WERI-Rb-1 (cell line): ENCODE data around the gene SRPK3.
"Not testable (repeated sequence)": the region's sequence is repeated elsewhere in the genome, so short reads cannot be mapped to it uniquely, and the experiment has no call there.

Experiments used
- DNase-seq: peaks from one replicate; pipeline ENCODE4 v3.0.0-alpha.2; 2020
- H3K27ac ChIP-seq: fragments of 250-450 bp; sonication (Bioruptor Pico); 2 replicates; pipeline ENCODE4 v1.5.1; 2020; ENCODE audit warnings: mild to moderate bottlenecking, moderate library complexity
- H3K27me3 ChIP-seq: fragments of 250-450 bp; sonication (Bioruptor Pico); 2 replicates; pipeline ENCODE4 v1.5.1; 2021; ENCODE audit warnings: mild to moderate bottlenecking, low read depth, moderate library complexity; ENCODE audit not compliant: insufficient read depth, severe bottlenecking
- H3K36me3 ChIP-seq: fragments of 250-450 bp; sonication (Bioruptor Pico); 2 replicates; pipeline ENCODE4 v1.5.1; 2020; ENCODE audit warnings: mild to moderate bottlenecking, moderate library complexity
- H3K4me3 ChIP-seq: 2 replicates; pipeline ENCODE4 v1.5.1; 2011; ENCODE audit warnings: low read depth, mild to moderate bottlenecking, control low read depth, low read length
- H3K9me3 ChIP-seq: fragments of 250-450 bp; sonication (Bioruptor Pico); 2 replicates; pipeline ENCODE4 v1.5.1; 2021; ENCODE audit warnings: mild to moderate bottlenecking, moderate library complexity; ENCODE audit not compliant: severe bottlenecking
- TF ChIP-seq, protein P1 (sequence below): IDR thresholded peaks from 2 replicates; pipeline ENCODE4 v1.5.1; 2011; ENCODE audit warnings: low read depth, mild to moderate bottlenecking, control low read depth, inconsistent platforms, low read length

Gene SRPK3

DNA sequence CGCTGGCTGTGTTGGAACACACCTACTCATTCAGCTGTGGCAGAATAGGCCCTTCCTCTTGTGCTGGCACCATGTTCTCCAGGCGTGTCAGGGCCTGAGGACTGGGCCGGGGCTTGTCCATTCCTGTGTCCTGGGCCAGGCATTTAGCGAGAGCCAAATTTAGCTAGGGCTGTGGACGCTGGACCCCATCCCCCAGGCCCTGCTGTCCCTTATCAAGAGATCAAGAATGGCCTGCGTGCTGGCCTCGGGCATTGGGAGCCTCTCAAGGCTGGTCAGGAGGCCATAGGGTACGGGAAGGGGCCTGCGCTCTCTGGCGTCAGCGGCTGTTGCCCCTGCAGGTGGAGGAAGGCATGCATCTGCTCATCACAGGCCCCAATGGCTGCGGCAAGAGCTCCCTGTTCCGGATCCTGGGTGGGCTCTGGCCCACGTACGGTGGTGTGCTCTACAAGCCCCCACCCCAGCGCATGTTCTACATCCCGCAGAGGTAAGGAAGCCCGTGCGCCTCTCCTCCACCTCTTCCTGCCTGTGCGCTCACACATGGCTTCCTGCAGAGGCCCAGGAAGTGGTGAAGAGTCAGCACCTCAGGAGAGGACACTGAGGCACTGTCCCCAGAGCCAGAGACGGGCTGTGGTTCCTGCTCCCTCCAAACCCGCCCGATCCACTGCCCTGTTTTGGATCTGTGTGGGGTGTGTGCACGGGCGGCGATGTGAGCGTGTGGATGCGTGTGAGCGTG lies 40.9 kb upstream of the SRPK3 start:
- DNase-seq: no peak
- Histone ChIP-seq H3K36me3 (peaks cover 10% of the 10 kb centered on the region), H3K4me3 (no peak overlapping the region), H3K9me3 (no peaks in the 10 kb centered on the region), H3K27ac (no peak overlapping the region), H3K27me3 (peaks cover 5% of the 10 kb centered on the region)
- TF ChIP-seq, protein P1, sequence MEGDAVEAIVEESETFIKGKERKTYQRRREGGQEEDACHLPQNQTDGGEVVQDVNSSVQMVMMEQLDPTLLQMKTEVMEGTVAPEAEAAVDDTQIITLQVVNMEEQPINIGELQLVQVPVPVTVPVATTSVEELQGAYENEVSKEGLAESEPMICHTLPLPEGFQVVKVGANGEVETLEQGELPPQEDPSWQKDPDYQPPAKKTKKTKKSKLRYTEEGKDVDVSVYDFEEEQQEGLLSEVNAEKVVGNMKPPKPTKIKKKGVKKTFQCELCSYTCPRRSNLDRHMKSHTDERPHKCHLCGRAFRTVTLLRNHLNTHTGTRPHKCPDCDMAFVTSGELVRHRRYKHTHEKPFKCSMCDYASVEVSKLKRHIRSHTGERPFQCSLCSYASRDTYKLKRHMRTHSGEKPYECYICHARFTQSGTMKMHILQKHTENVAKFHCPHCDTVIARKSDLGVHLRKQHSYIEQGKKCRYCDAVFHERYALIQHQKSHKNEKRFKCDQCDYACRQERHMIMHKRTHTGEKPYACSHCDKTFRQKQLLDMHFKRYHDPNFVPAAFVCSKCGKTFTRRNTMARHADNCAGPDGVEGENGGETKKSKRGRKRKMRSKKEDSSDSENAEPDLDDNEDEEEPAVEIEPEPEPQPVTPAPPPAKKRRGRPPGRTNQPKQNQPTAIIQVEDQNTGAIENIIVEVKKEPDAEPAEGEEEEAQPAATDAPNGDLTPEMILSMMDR: no peak

DNA sequence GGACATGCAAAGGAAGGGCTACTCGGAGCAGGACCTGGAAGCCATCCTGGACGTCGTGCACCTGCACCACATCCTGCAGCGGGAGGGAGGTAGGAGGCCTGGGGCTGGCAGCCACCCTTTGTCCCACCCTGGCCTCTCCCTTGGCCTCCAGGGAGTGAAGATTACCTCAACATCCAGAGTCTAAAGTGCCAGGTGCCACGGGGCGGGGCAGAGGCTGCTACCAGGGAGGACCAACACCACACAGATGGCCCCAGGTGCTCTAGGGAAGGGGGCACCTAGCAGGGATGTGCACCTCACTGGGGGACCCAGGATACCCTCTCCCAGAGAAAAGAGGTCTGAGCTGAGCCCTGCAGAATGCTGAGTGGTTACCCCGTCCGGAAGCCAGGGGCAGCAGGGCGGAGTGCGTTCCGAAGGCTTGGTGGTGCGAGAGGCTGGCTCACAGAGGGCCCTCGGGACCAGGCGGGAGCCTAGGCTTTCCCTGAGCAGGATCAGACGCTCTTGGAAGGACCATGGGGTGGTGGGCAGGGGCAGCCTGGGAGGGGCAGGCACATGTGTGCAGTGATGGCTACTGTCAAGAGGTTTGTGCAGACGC lies 40.1 kb upstream of the SRPK3 start:
- peaks cover 5% of the 10 kb centered on the region for H3K27me3 ChIP-seq
- DNase-seq: no peak
- TF ChIP-seq, protein P1: no peak
- H3K9me3 ChIP-seq: no peaks in the 10 kb centered on the region
- H3K36me3 ChIP-seq: peaks cover 10% of the 10 kb centered on the region
- H3K4me3 ChIP-seq: no peak overlapping the region
- no peak overlapping the region for H3K27ac ChIP-seq

DNA sequence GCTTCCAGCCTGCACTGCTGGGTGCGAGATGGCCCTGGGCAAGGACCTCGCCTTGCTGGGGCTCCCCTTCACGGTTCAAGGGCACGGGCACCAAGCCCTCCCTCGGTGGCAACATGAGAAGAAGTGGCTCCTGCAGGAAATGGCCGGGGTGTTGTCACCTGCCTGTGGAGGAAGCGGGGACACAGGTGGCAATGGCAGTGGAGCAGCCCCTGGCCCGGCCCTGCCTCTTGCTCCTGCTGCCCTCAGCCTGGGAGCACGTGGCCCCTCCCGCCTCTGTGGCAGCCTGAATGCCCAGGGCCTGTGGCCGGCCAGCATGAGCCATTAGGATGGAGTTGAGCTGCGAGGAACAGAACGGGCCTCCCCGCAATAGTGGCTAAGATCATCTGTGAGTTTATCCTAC lies 39.4 kb upstream of the SRPK3 start:
- peaks cover 5% of the 10 kb centered on the region for H3K27me3 ChIP-seq
- peaks cover 10% of the 10 kb centered on the region for H3K36me3 ChIP-seq
- H3K27ac ChIP-seq: no peak overlapping the region
- H3K9me3 ChIP-seq: no peaks in the 10 kb centered on the region
- no peak overlapping the region for H3K4me3 ChIP-seq
- TF ChIP-seq, protein P1: no peak
- DNase-seq: no peak

DNA sequence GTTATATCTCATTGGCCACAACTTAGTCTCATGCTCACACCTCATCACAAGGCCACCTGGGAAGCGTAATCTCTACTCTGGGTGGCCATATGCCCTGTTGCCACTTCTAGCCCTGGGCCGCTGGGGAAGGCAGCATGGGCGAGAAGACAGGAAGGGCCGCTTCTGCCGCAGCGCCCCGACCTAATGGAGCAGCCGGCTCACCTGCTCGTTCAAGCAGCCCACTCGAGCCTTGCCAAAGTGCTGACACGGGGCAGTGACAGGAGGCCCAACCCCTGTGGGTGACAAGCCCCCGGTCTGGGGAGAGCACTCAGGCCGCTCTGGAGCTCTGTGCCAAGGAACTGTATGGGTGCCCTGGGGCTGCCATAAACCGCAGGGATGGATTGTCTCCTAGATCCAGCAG lies 38.7 kb upstream of the SRPK3 start:
- not testable (repeated sequence) for H3K4me3 ChIP-seq, H3K36me3 ChIP-seq, H3K27ac ChIP-seq, H3K27me3 ChIP-seq, DNase-seq, H3K9me3 ChIP-seq

DNA sequence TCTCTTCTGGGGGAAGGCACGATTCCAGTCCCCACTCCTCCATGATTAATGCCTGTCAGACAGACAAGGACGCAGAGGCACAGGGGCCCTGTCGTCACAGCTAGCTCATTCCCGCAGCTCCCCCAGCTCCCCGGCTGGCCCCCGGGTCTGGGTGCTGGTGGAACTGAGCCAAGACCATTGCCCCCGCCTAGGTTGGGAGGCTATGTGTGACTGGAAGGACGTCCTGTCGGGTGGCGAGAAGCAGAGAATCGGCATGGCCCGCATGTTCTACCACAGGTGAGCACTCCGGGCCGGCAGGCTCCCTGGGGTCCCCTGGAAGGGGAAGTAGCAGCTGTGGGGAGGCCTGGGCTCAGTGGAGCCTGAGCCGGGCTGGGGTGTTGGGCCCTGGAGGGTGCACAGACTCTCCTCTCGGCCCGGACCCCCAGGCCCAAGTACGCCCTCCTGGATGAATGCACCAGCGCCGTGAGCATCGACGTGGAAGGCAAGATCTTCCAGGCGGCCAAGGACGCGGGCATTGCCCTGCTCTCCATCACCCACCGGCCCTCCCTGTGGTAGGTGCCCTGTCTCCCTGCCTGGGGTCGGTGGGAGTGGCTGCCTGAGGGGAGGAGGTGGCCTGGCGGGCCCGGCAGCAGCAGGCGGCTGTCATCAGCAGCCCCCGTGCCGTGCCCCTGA lies 37.9 kb upstream of the SRPK3 start:
- H3K27ac ChIP-seq, H3K36me3 ChIP-seq, H3K9me3 ChIP-seq, DNase-seq, H3K27me3 ChIP-seq, H3K4me3 ChIP-seq: not testable (repeated sequence)

DNA sequence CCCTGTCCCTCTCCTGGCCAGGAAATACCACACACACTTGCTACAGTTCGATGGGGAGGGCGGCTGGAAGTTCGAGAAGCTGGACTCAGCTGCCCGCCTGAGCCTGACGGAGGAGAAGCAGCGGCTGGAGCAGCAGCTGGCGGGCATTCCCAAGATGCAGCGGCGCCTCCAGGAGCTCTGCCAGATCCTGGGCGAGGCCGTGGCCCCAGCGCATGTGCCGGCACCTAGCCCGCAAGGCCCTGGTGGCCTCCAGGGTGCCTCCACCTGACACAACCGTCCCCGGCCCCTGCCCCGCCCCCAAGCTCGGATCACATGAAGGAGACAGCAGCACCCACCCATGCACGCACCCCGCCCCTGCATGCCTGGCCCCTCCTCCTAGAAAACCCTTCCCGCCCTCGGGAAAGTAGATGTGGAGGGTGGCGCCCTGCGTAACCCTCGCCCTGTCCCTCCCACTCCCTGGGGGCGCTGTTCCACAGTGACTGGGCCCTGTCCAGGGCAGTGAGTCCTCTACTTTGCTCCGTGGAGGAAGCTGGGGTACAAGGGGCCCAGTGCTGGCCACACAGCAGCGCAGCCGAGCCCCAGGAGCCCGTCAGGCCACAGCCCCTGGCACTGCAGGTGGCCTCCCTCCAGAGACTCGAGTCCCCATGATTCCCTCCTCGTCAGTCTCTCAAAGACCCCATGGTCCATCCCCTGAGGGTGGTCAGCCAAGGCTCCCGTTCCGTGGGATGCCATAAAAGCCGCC lies 37.2 kb upstream of the SRPK3 start:
- TF ChIP-seq, protein P1: peak; percentile 13; the same call in 1 of the 2 replicates

More for the DNA sequence above, 37.2 kb upstream of the SRPK3 start:
- not testable (repeated sequence) for H3K9me3 ChIP-seq, H3K27me3 ChIP-seq, H3K4me3 ChIP-seq, H3K36me3 ChIP-seq
- H3K27ac ChIP-seq: peak overlapping the region; percentile 24; the same call in 1 of the 2 replicates
- DNase-seq: peak; percentile 84
